Caki2 (cell line): ENCODE results near the gene KRT25. TPM values are rescaled to one million over a fixed set of nuclear protein-coding genes. Genes with fewer than 3 reads are reported as not detected.

ENCODE experiments used
- DNase-seq: peaks from one replicate; pipeline ENCODE4 v3.0.0-alpha.2; 2015; ENCODE audit warnings: low read depth
- in situ Hi-C: cut with HindIII; loops from 2 replicates; pipeline ENCODE4 v1.10.0; 2016; ENCODE audit warnings: low sequenced_read_pairs, low pct_unique_long_range_greater_than_20kb, mixed read lengths
- total RNA-seq: library from RNA; depleted of rRNA; stranded (reverse); fragments of >200 nt; shearing (Covaris generic); gene quantifications from 2 replicates; pipeline ENCODE4 v1.2.3, GENCODE V29; 2014; ENCODE audit warnings: low replicate concordance; rRNA removed

The KRT25 gene, protein sequence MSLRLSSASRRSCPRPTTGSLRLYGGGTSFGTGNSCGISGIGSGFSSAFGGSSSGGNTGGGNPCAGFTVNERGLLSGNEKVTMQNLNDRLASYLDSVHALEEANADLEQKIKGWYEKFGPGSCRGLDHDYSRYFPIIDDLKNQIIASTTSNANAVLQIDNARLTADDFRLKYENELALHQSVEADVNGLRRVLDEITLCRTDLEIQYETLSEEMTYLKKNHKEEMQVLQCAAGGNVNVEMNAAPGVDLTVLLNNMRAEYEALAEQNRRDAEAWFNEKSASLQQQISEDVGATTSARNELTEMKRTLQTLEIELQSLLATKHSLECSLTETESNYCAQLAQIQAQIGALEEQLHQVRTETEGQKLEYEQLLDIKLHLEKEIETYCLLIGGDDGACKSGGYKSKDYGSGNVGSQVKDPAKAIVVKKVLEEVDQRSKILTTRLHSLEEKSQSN
- not detected in 2 replicates for total RNA-seq

DNA sequence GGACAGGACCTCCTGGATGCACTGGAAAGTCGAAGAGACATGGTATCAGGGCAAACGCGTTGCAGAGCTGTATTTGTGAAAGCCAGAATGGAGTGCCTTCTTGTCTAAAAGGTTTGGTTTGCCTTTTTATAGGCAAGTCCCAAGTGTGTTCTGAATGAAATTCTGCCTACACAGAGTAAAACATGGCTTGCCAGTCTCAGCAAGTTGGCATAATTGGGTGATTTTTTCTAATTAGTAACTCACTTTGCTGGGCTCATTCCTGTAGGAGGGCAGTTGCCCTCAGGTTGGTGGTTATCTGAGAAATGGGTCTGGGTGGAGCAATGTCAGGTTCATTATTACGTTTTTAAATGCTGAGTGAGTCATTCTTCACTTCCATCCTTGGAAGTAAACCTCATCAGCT, at the start of gene KRT25:
TSS of gene KRT25 (minus strand) at position 101 of the 400 bp plus-strand sequence. CDS start at position 41, 60 bp downstream.
- in situ Hi-C loops: no loop called here
- no peak for DNase-seq

DNA sequence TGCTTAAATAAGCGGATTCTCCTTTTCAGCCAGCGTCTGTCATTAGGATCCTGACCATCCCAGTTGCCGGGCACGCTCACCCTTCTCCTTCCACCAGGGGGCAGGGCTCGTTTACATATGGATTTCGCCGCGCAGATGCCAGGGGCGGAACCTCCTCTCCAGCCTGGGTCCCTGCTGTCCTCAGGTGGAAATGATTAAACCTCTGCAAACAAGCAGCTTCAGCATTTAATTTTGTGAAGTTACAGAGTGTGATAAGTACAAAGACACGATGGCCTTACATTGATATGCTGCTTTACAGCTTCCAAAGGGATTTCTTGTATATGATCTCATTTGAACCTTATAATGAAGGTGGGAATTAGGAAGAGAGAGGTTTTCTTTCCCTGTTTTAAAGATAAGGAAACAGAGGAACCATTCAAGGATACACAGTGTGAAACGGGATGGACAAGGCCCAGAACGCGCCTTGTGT, 48.5 kb upstream of the KRT25 start:
- peak; percentile 76 for DNase-seq
- in situ Hi-C loops: no loop called here

DNA sequence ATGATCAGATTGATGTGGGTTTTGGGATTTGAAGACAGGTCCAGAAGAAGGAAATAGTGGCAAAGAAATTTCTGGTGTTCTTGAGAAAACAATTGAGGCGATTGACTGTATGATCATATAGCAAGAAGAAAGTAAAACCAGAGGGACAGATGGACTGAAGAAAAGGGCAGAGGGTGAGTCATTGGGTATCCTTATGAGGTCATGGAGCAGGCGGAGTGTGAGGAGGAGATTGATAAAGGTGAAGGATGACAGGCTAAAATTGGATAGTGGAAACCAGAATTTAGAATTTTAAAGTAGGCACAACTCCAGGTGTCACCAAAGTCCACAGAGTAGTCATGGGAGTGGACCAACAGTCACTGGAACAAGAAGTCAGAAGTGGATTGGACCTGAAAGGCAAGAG, 46.0 kb upstream of the KRT25 start:
- in situ Hi-C loops: no loop called here
- no peak for DNase-seq

DNA sequence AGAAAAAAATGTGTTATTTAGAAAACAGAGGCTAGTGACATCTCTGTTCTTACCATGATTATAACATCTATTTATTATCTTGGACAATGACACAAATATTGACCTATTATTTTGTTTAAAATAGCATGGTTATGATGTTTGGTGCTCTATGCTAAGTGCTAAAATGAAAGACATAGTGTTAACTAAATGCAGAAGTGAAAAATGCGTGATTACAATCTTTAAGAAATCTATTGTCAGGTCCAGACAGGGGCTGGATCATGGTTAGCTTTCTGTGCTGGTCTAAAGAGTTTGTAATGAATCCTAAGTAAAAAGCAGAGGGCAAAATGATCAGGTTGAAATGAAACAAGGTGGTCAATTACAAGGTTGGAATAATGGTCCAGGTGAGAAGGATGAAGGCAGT, 45.2 kb upstream of the KRT25 start:
- DNase-seq: no peak
- in situ Hi-C loops: no loop called here

DNA sequence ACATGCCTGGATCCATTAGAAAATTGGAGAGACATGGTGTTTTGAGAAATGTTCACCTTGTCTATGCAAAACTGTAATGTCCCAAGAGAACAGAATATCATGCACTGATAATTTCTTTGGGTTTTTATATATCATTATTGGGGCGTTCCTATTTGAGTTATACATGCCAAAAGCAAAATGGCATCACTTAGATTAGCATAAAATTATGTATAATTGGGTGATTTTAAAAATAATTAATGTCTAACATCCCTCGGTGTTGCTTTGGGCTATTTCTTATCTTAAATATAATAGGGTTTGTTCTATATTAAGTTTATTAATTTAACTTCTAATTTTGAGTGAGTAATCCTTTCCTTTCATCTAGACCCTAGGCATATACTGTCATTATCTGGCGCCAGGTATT, 44.7 kb upstream of the KRT25 start, which contains the start of gene KRT28:
TSS of gene KRT28 (minus strand) at position 101 of the 400 bp plus-strand sequence. CDS start at position 35, 66 bp downstream.
- no peak for DNase-seq
- in situ Hi-C loops: no loop called here

DNA sequence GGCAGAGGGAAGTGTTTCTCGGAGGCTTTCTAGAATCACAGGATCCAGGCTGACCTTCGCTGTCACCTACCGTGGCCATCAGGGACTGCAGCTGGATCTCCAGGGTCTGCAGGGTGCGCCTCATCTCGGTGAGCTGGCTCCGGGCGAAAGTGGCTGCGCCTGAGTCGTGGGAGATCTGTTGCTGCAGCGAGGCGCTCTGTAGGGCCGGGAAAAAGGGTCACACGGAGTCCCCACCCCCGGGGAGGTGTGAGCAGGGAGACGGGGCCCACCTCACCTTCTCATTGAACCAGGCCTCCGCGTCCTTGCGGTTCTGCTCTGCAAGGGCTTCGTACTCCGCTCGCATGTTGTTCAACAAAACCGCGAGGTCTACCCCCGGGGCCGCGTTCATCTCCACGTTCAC, 41.7 kb upstream of the KRT25 start:
- in situ Hi-C loops: no loop called here
- no peak for DNase-seq

DNA sequence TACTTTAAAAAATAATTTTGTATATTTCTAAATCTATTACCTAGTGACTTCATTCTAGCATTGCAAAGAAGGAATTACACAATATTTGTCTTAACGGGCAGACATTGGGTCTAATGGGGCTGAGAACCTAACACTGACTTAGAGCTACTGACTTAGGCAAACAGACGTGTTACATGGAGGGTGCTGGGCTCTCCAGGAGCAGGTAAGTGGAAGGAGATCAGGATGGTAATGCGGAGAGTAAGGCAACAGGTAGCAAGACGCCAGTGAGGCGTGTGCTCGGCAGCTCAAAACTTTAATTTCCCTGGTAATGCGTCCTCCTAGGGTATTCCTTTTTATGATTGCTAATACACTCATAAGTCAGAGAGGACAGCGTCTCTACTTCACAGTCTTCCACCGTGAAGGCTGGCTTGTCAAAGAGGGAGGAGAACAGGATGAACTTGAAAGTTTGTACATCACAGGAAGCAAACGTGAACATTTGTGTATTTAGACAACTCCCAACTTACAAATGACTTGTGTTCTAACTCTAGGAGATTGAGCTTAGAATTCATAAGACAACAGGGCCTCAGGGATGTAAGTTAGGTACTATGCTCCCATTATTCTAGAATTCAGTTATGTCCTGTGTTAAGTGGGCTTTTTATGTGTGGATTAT, 40.0 kb upstream of the KRT25 start:
- no peak for DNase-seq
- in situ Hi-C loops: no loop called here

DNA sequence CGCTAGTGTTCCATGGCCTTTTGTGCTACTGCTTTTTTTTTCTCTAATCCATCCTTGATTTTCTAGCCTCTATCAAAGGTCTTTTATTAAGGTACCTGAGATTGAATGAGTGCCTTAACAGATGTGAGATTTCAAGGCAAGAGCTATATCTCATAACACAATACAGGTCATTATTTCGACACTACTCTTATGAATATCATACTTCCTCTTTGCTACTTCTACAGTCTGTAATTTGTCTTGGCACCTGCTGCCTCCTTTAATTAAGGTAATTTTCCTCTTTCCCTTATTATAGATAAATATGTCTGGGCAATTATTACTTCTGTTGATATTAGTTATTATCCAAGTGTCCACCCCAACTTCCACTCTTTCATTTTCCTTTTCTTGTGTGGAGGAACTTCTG, 39.3 kb upstream of the KRT25 start:
- no peak for DNase-seq
- in situ Hi-C loops: no loop called here

DNA sequence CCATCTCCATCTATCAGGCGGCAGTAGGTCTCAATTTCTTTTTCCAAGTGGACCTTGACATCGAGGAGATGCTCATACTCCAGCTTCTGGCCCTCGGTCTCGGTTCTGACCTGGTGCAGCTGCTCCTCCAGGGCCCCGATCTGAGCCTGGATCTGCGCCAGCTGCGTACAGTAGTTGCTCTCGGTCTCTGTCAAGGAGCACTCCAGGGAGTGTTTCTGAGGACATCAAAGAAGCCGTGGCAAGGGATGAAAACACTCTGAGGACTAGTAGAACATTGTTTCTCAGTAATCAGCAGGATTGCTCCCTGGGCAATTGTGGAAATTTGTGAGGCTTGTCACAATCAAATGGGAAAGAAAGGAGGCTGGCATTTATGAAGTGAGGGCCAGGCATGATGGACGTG, 38.7 kb upstream of the KRT25 start:
- no peak for DNase-seq
- in situ Hi-C loops: no loop called here

DNA sequence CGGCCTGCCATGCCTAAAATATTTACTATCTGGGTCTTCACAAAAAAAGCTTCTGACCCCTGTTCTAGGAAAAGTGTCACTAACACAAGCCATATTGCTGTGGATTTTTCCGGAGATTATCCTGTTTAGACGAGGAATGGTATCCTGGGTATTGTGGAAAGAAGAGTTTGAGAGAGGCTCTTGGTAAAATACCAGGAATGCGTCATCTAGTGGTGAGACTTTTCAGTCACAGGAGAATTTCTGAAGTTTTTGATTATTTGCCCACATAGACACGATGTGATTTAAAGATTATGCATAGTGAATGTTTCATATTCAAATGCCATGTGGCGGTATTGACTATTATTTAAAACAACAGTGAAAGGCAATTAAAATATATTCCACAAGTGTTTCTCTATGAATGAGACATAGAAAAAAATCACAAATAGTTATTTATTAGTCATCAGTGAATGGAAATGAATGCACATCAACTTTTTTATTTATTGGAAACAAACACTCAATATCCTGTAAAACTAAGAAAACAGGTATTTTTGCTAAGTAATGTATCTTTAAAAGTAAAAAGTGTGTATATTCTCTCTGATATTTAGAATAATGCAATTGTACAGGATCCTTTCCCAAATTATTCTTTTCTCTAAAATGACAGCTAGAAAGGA, 36.8 kb upstream of the KRT25 start:
- in situ Hi-C loops: no loop called here
- no peak for DNase-seq

DNA sequence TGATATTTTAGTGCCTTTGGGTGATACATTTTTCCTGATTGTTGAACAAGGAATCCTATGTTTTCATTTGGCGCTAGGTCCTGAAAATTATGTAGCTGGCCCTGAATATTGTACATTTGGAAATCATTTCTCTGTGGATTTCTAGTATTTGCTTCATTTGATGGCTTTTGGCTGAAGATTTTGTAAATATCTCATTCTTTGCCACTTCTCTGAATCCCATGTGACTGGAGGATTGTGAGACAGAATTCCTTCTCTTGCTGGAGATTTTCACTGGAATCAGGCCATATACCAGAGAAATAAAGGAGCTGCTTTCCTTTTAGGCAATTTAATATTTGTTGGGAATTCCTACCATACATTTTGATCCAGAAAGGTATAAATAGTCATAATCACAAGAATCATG, 36.0 kb upstream of the KRT25 start:
- no peak for DNase-seq
- in situ Hi-C loops: no loop called here

DNA sequence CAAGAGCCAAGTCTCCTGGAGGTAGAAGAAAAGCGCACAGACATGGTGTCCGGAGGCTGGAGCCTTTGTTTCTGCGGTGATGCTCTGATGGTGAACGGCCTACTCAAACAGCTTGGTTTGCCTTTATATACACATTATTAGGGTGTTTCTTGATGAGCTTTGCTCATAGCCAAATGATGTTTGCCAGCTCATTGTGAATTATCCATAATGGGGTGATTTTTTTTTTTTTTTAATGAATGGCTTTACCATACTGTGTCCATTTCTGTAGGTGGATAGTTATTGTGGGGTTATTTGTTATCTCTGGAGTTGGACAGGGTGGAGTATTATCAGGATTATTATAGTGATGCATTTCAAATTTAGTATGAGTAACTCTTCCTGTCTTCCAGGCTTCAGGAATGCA, 27.3 kb upstream of the KRT25 start, which contains the start of gene KRT27:
TSS of gene KRT27 (minus strand) at position 101 of the 400 bp plus-strand sequence. CDS start at position 44, 57 bp downstream.
- DNase-seq: no peak

DNA sequence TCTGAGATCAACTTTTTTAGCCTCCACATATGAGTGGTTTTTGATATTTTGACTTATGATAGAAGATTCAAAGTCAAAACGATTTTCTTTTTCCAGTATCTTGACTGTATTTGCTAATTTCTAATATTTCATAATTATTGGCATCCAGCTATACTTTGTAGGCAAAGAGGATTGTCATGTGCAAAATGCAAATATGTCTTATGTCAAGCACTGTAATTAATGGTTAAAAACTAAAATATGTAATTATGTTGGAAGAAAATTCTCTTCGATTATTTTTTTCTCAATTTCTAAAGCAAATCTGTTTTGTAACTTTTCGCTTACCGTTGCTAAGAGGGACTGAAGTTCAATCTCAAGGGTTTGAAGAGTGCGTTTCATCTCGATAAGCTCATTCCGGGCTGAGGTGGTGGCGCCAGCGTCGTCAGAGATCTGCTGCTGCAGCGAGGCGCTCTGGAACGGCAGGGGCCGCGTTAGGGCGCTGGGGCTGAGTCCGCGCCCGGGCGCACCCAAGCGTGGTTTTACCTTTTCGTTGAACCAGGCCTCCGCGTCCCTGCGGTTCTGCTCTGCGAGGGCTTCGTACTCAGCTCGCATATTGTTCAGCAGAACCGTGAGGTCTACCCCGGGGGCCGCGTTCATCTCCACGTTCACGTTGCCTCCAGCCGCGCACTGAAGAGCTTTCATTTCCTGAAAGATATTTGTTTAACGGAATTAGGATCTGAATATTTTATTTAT, 24.2 kb upstream of the KRT25 start:
- in situ Hi-C loops: no loop called here
- DNase-seq: no peak

More for the DNA sequence above, 27.3 kb upstream of the KRT25 start, which contains the start of gene KRT27:
- in situ Hi-C loops: no loop called here

DNA sequence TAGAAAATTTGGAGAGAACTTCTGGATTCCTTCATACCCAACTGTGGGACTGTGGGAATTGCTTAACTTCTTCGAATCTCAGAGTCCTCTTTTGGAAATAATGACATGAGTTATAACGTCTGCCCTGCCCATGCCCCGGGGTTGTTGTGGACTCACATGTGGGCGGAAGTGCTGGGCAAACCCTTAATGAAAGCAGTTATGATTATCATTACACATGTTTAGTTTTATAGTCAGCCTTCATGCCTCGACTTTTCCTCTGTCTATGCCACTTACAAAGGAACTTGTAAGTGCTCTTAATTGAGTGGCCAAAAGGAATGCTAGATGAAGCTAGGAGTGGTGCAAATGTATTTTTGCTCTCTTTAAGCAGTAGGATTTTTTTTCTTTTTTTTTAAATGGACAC, 23.3 kb upstream of the KRT25 start:
- no peak for DNase-seq
- in situ Hi-C loops: no loop called here

DNA sequence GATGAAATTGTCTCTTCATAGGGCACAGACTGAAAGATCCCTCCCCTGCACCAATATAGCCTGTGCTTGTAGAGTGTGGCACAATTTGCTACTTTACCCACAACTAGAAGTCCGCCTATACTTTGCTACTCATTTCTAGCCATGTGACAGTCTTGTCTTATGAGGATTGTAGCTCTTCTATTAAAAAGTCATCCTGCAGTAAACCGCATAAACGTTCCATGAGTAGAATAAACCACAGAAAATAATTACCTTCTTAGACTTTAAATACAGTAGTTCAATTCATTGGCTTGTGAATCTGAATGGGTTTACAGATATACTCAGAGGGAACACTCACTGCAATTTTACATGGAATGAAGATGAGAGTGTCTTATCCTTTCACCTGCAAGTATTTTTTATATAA, 22.8 kb upstream of the KRT25 start:
- DNase-seq: no peak
- in situ Hi-C loops: no loop called here

DNA sequence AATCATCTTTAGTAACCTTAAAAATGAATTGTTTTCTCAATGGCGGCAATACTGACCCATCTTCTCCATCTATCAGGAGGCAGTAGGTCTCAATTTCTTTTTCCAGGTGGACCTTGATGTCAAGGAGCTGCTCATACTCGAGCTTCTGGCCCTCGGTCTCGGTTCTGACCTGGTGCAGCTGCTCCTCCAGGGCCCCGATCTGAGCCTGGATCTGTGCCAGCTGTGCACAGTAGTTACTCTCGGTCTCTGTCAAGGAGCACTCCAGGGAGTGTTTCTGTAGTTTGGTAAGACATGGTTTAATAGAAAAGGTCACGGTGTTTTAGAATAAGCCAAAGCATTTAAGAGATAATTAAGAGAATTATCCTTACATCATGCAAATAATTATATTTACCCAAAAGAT, 22.3 kb upstream of the KRT25 start:
- DNase-seq: no peak
- in situ Hi-C loops: no loop called here

DNA sequence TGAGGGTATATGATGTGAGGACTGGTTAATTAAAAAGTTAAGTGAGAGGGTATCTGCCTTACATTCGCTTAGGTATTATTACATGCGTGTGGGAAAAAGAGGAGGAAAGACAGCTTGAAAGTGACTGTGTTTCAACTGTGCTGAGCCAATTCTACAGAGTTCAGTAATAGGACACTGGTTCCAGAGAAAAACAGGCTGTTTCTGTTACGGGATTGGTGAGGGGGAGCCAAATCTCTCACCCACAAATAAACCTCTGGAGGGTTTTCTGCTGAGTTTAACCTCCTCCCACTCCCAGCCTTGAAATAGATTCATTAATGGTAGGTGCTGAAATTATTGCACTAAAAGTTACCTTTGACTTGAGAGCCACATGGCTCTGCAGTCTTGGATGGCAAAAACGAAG, 20.8 kb upstream of the KRT25 start:
- in situ Hi-C loops: no loop called here
- DNase-seq: no peak

DNA sequence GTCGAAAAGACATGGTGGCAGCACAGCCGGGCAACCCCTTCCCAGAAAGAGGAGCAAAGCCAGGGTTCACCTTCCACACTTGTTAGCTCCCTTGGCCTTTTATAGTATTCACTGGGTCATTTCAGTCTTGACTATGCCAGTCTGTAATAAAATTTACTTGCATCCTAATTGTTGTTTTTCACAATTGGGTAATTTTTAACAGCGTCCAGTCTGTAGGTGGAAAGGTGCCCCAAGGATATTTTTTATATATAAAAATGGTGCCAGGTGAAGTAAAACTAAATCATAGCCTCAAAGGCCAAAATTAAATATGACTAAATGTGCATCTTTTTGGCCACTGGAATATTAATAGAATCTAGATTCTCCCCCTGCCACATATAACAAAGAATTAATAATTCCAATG, 17.0 kb upstream of the KRT25 start, which contains the start of gene KRT26:
TSS of gene KRT26 (minus strand) at position 101 of the 400 bp plus-strand sequence. CDS start at position 13, 88 bp downstream.
- in situ Hi-C loops: no loop called here
- no peak for DNase-seq
